Testis (tissue), 3 donors: Measurements from ENCODE around the gene SLITRK1. TPM values are rescaled to one million over a fixed set of nuclear protein-coding genes. Genes with fewer than 3 reads are reported as not detected.

ENCODE experiments used
- DNase-seq: peaks from one replicate; pipeline ENCODE4 v3.0.0-alpha.2; 2019
- H3K27ac ChIP-seq, 2 donors: fragments of 200-600 bp; sonication (generic); one replicate each; pipeline ENCODE4 v1.5.1; 2019
- H3K27me3 ChIP-seq: fragments of 200-600 bp; sonication (generic); one replicate; pipeline ENCODE4 v1.5.1; 2019
- H3K36me3 ChIP-seq: fragments of 200-600 bp; sonication (generic); one replicate; pipeline ENCODE4 v1.5.1; 2017; ENCODE audit warnings: low read depth; ENCODE audit errors: missing control alignments
- H3K4me1 ChIP-seq: fragments of 200-600 bp; sonication (generic); one replicate; pipeline ENCODE4 v1.5.1; 2019
- H3K4me3 ChIP-seq, 2 donors: fragments of 200-600 bp; sonication (generic); one replicate each; pipeline ENCODE4 v1.5.1; 2017 to 2019
- H3K9me3 ChIP-seq: fragments of 200-600 bp; sonication (generic); one replicate; pipeline ENCODE4 v1.5.1; 2017
- CTCF ChIP-seq, 3 experiments: fragments of 450-650 bp in 2 of 3; fragments of 200-600 bp in 1 of 3; sonication (generic) in 1 of 3; IDR thresholded peaks; one replicate each; pipeline ENCODE4 v1.5.1; 2016 to 2019; ENCODE audit warnings: antibody characterized with exemption in 3 of 3, mild to moderate bottlenecking in 2 of 3, moderate library complexity in 1 of 3
- POLR2A ChIP-seq: fragments of 450-650 bp; IDR thresholded peaks from one replicate; pipeline ENCODE4 v1.6.1; 2017; ENCODE audit warnings: antibody characterized with exemption, mild to moderate bottlenecking, moderate library complexity
- WGBS, 2 donors: methylation state at CpG; one replicate each; pipeline ENCODE4 v1.1.5; 2018; 5-methylcytosine and 5-hydroxymethylcytosine counted together
- intact Hi-C: fragments of 100-400 bp; cut with DNase I; formaldehyde crosslinking; loops from one replicate; pipeline ENCODE4 v1.15.1; 2023; ENCODE audit warnings: low total_unique reads
- polyA plus RNA-seq: library from polyadenylated mRNA; stranded (reverse); fragments of 350-450 nt; fragmentation: Illumina TruSeq; extraction: RNeasy Lipid Tissue Mini Kit (QIAGEN cat#74804); gene quantifications from one replicate; pipeline ENCODE4 v1.2.3, GENCODE V29; 2014; ENCODE audit warnings: low read depth, low replicate concordance; ENCODE audit not compliant: insufficient read depth
- total RNA-seq, 2 donors: library from RNA; depleted of rRNA; stranded (reverse); fragments of >200 nt; gene quantifications; one replicate each; pipeline ENCODE4 v1.2.3, GENCODE V29; 2016

The SLITRK1 gene
- total and polyA plus RNA-seq, 3 donors from 2014 or later = 0.06 to 0.08 (median 0.08) TPM

- TF ChIP-seq POLR2A = no peak
- no peak for TF ChIP-seq CTCF (IDR thresholded peaks at IDR 0.05)
- 61 to 63% methylated on average over 3 of the region's 3 CpGs for WGBS, 2 donors
- no peak for DNase-seq
- H3K9me3 ChIP-seq = no peaks in the 10 kb centered on the region
- intact Hi-C loops = no loop called here
- no peaks in the 10 kb centered on the region for H3K4me1 ChIP-seq
- no peaks in the 10 kb centered on the region for H3K36me3 ChIP-seq
- no peak overlapping the region for H3K4me3 ChIP-seq
- H3K27me3 ChIP-seq = no peaks in the 10 kb centered on the region
- H3K27ac ChIP-seq = no peak overlapping the region
These were observed 43.1 kb downstream of the SLITRK1 start for GRCh38 chr13:83839146-83839545.

- intact Hi-C loops = no loop called here
- Histone ChIP-seq H3K36me3 (no peaks in the 10 kb centered on the region), H3K27me3 (no peaks in the 10 kb centered on the region), H3K27ac (no peak overlapping the region), H3K9me3 (no peaks in the 10 kb centered on the region), H3K4me1 (no peaks in the 10 kb centered on the region), H3K4me3 (no peak overlapping the region)
- no peak for DNase-seq
- TF ChIP-seq CTCF (IDR thresholded peaks at IDR 0.05) (no peak), POLR2A (no peak)
- 75 to 82% methylated on average over 3 of the region's 3 CpGs for WGBS, 2 donors
These were observed 50.5 kb downstream of the SLITRK1 start for GRCh38 chr13:83831796-83832195.

GRCh38 chr13:83829810-83830209 is 52.5 kb downstream of the SLITRK1 start:
- WGBS, 2 donors = 35 to 62% methylated on average over 2 of the region's 2 CpGs
- Histone ChIP-seq H3K4me1 (no peaks in the 10 kb centered on the region), H3K4me3 (no peak overlapping the region), H3K36me3 (no peaks in the 10 kb centered on the region), H3K9me3 (no peaks in the 10 kb centered on the region), H3K27me3 (no peaks in the 10 kb centered on the region), H3K27ac (no peak overlapping the region)
- intact Hi-C loops = no loop called here
- DNase-seq = no peak
- TF ChIP-seq CTCF (IDR thresholded peaks at IDR 0.05) = no peak
- no peak for TF ChIP-seq POLR2A

GRCh38 chr13:83827338-83827737 is 54.9 kb downstream of the SLITRK1 start:
- no peaks in the 10 kb centered on the region for H3K9me3 ChIP-seq
- no peak overlapping the region for H3K4me3 ChIP-seq
- no peak overlapping the region for H3K27ac ChIP-seq
- no peaks in the 10 kb centered on the region for H3K36me3 ChIP-seq
- no peaks in the 10 kb centered on the region for H3K4me1 ChIP-seq
- no peak for TF ChIP-seq CTCF (IDR thresholded peaks at IDR 0.05)
- intact Hi-C loops = no loop called here
- DNase-seq = no peak
- no peaks in the 10 kb centered on the region for H3K27me3 ChIP-seq
